ENCODE results near the gene KCNF1. TPM values are rescaled to one million over a fixed set of nuclear protein-coding genes. Genes with fewer than 3 reads are reported as not detected.

Gene KCNF1
- total and polyA plus RNA-seq, 4 donors = 0.09 TPM; not detected in 3

- no peak for DNase-seq (ENCODE audit: low spot score)
Observed at GRCh38 chr2:10923965-10924364, 12.2 kb downstream of the KCNF1 start.

More at GRCh38 chr2:10923965-10924364, 12.2 kb downstream of the KCNF1 start:
- no peak overlapping the region for H3K9ac ChIP-seq (ENCODE audit: low read depth in 1 of 2, low read length in 2 of 2)
- no peaks in the 10 kb centered on the region for H3K36me3 ChIP-seq (ENCODE audit: control insufficient read depth in 4 of 4, insufficient read depth in 3 of 4, low read depth in 1 of 4, low read length in 3 of 4)
- no peaks in the 10 kb centered on the region for H3K9me3 ChIP-seq (ENCODE audit: control insufficient read depth in 4 of 4, low read length in 3 of 4)
- no peaks in the 10 kb centered on the region for H3K27me3 ChIP-seq (ENCODE audit: control insufficient read depth in 4 of 4, insufficient read depth in 4 of 4, low read length in 3 of 4)
- H3K4me1 ChIP-seq (ENCODE audit: control insufficient read depth in 4 of 4, insufficient read depth in 4 of 4, low read length in 3 of 4) = no peaks in the 10 kb centered on the region
- no peak overlapping the region for H3K27ac ChIP-seq (ENCODE audit: low read depth in 1 of 2, low read length in 2 of 2)
- H3K4me3 ChIP-seq (ENCODE audit: low read depth in 1 of 3, low read length in 3 of 3) = no peak overlapping the region
- TF ChIP-seq REST (IDR thresholded peaks at IDR 0.05) = no peak
- TF ChIP-seq ATF3 (IDR thresholded peaks at IDR 0.05) = no peak
- TF ChIP-seq EGR1 (IDR thresholded peaks at IDR 0.05; ENCODE audit: low read depth in 2 of 2) = no peak
- TF ChIP-seq FOXA2 (IDR thresholded peaks at IDR 0.05) = no peak
- TF ChIP-seq YY1 (IDR thresholded peaks at IDR 0.05) = no peak
- no peak for TF ChIP-seq CTCF (IDR thresholded peaks at IDR 0.05; ENCODE audit: low read depth, low read length, missing input control)
- TF ChIP-seq RAD21 (IDR thresholded peaks at IDR 0.05) = no peak
- TF ChIP-seq HNF4A (conservative IDR thresholded peaks at IDR 0.05) = no peak
- TF ChIP-seq JUND (IDR thresholded peaks at IDR 0.05) = no peak
- no peak for TF ChIP-seq NR2F2 (IDR thresholded peaks at IDR 0.05)
- no peak for TF ChIP-seq GABPA (IDR thresholded peaks at IDR 0.05 in 1 of 2, conservative IDR thresholded peaks at IDR 0.05 in 1 of 2)
- TF ChIP-seq RXRA (IDR thresholded peaks at IDR 0.05) = no peak
- TF ChIP-seq TAF1 (conservative IDR thresholded peaks at IDR 0.05) = no peak
- no peak for TF ChIP-seq FOXA1 (IDR thresholded peaks at IDR 0.05)
- no peak for TF ChIP-seq SP1 (IDR thresholded peaks at IDR 0.05)
- no peak for TF ChIP-seq ZBTB33 (IDR thresholded peaks at IDR 0.05)
- TF ChIP-seq HNF4G (IDR thresholded peaks at IDR 0.05) = no peak
- no peak for TF ChIP-seq MAX (IDR thresholded peaks at IDR 0.05)
- 84% methylated on average over 6 of the region's 6 CpGs for WGBS
